ENCODE data around the gene TBC1D16.

DNA sequence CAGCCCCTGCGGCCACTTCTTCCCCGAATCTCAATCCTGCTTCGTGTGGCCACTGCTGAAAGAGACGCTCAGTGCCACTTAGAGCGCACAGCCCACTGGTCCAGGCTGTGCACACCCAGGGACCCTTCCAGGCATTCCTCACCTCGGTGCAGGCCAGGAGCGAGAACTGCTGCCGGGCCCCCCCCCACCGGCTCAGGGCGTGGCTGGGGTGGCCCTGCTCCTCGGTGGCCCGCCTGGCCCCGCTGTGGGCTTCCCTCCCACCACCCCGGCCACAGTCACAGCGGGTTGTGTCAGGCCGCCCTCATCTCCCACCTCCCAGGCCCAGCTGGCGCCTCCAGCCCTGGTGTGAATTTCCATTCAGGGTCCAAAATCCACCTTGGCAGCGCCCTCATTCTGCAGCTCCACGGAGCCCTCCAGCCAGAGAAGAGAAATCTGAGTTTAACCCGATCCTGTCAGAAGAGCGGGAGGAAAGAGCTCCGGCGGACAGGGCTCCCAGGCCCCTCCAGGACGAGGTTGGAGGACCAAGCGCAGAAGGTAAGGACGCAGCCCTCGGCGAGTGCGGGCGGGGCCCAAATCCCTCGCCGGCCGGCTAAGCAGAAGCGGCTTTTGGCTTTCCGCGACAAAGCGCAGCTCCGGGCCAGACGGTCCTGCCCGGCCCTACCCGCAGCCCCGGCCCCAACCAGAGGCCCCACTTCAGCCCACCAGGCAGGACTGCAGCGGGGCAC lies 12.0 kb downstream of the TBC1D16 start:
- TF ChIP-seq, protein P1, sequence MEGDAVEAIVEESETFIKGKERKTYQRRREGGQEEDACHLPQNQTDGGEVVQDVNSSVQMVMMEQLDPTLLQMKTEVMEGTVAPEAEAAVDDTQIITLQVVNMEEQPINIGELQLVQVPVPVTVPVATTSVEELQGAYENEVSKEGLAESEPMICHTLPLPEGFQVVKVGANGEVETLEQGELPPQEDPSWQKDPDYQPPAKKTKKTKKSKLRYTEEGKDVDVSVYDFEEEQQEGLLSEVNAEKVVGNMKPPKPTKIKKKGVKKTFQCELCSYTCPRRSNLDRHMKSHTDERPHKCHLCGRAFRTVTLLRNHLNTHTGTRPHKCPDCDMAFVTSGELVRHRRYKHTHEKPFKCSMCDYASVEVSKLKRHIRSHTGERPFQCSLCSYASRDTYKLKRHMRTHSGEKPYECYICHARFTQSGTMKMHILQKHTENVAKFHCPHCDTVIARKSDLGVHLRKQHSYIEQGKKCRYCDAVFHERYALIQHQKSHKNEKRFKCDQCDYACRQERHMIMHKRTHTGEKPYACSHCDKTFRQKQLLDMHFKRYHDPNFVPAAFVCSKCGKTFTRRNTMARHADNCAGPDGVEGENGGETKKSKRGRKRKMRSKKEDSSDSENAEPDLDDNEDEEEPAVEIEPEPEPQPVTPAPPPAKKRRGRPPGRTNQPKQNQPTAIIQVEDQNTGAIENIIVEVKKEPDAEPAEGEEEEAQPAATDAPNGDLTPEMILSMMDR (IDR thresholded peaks at IDR 0.05 in 4 of 5, conservative IDR thresholded peaks at IDR 0.05 in 1 of 5), result no peak
- TF ChIP-seq POLR2A (IDR thresholded peaks at IDR 0.05), result no peak

Measured in gastrocnemius medialis (tissue), 4 donors.